ENCODE data around the gene PLXDC2.

PLXDC2 gene

DNA sequence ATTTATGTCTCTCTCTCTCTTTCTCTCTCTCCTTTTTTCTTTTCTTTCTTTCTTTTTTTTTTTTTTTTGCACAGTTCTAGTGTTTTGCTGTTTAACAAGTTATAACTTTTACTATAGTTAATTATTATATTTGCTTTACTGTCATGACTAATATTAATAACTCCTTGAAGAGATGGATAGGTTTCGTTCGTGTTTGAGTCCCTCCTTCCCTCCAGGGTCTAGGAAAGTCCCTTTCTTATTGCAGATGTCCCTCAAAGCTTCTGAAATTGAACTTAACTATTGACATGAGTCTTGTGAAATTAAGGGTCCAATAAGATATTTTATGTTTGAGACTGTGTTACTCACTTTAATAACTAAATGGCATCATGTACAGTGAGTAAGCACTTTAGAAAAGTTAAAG is 131.4 kb downstream of the PLXDC2 start:
- no peak for DNase-seq
- in situ Hi-C loops (cut with HindIII; ENCODE audit: low pct_ligation_motif_present, low sequenced_read_pairs): no loop called here
- TF ChIP-seq, protein P1, sequence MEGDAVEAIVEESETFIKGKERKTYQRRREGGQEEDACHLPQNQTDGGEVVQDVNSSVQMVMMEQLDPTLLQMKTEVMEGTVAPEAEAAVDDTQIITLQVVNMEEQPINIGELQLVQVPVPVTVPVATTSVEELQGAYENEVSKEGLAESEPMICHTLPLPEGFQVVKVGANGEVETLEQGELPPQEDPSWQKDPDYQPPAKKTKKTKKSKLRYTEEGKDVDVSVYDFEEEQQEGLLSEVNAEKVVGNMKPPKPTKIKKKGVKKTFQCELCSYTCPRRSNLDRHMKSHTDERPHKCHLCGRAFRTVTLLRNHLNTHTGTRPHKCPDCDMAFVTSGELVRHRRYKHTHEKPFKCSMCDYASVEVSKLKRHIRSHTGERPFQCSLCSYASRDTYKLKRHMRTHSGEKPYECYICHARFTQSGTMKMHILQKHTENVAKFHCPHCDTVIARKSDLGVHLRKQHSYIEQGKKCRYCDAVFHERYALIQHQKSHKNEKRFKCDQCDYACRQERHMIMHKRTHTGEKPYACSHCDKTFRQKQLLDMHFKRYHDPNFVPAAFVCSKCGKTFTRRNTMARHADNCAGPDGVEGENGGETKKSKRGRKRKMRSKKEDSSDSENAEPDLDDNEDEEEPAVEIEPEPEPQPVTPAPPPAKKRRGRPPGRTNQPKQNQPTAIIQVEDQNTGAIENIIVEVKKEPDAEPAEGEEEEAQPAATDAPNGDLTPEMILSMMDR (IDR thresholded peaks at IDR 0.05; ENCODE audit: low read depth, low read length, missing control alignments): no peak

DNA sequence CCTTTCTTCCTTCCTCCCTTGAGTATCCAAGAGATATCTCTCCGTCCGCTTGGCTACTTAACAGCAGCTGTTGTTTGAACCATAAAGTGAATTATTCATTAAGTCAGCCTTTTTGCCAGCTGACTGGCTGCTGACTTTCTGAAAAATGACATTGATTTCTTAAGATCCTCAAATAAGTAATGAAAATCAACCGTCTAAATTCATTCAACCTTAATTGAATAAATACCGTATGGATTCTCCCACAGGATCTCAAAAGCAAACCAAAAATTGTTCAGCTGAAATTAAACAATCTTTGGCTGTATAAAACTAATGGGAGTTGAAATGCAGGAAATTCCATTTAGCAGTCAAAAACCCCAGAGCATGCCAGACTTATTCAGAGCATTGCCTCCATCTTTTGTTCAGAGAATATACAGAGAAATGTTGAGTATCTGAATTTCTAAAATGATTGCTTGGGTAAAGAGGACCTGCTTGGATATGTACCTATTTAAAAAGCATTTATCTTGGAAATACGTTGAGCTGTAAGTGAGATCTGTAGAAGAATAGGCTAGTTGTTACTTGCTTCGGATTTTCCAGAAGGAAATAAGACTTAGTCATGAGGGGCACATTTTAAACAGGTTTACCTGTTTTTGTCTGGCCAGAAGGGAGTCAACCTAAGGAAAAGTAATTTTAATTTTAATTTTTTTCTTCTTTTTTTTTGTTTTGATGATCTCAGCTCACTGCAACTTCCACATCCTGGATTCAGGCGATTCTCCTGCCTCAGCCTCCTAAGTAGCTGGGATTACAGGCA is 136.2 kb downstream of the PLXDC2 start:
- TF ChIP-seq, protein P1 (IDR thresholded peaks at IDR 0.05; ENCODE audit: low read depth, low read length, missing control alignments): no peak
- Histone ChIP-seq H3K4me3 (ENCODE audit: low read depth, low read length) (no peak overlapping the region), H3K27me3 (replicated peaks) (no peaks in the 10 kb centered on the region), H3K27ac (no peak overlapping the region), H3K36me3 (replicated peaks) (no peaks in the 10 kb centered on the region)
- no peak for DNase-seq
- in situ Hi-C loops (cut with HindIII; ENCODE audit: low pct_ligation_motif_present, low sequenced_read_pairs): no loop called here

More for the DNA sequence above, 131.4 kb downstream of the PLXDC2 start:
- Histone ChIP-seq H3K27me3 (replicated peaks) (no peaks in the 10 kb centered on the region), H3K4me3 (ENCODE audit: low read depth, low read length) (no peak overlapping the region), H3K27ac (no peak overlapping the region), H3K36me3 (replicated peaks) (no peaks in the 10 kb centered on the region)

DNA sequence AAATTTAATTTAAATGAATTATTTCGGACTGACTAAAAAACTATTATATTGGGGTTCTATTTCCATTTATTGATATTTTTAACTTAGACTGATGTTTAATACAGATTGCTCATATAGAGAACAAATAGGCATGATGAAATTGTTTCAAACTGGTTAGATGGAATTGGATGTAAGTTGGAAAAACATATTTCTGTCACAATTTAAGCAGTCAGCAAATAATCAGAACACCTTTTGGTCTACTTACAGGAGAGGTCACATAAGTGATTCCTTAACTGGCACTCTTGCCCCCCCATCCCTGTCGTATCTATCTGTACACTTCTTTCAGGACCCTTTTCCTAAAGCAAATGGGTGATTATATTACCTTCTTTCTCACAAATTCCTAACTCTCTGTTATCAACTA is 138.4 kb downstream of the PLXDC2 start:
- no peak for DNase-seq
- in situ Hi-C loops (cut with HindIII; ENCODE audit: low pct_ligation_motif_present, low sequenced_read_pairs): no loop called here
- Histone ChIP-seq H3K27ac (no peak overlapping the region), H3K4me3 (ENCODE audit: low read depth, low read length) (no peak overlapping the region), H3K36me3 (replicated peaks) (no peaks in the 10 kb centered on the region), H3K27me3 (replicated peaks) (no peaks in the 10 kb centered on the region)
- TF ChIP-seq, protein P1 (IDR thresholded peaks at IDR 0.05; ENCODE audit: low read depth, low read length, missing control alignments): no peak

DNA sequence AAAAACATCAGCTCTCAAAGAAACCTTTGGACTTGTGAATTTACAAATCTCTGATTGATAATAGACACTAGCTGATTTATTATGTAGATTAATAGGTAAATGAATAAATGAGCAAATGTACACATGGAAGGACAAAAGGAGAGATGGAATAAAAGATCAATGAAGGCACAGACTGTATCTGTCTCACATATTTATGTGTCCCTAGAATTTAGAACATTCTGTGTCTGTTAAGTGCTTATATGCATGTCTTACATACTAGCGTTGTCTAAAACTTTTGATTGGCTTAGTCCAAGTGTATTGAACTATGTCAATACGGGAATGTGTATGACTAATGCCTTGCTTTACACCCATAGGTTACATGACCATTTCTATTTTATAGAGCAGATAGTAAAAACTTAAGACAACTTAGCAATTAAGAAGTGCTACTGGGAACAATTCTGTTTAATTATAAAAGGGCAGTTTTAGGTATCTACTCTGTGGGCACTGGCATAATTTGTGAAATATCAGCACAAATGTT is 140.3 kb downstream of the PLXDC2 start:
- DNase-seq: no peak
- in situ Hi-C loops (cut with HindIII; ENCODE audit: low pct_ligation_motif_present, low sequenced_read_pairs): no loop called here
- TF ChIP-seq, protein P1 (IDR thresholded peaks at IDR 0.05; ENCODE audit: low read depth, low read length, missing control alignments): no peak

DNA sequence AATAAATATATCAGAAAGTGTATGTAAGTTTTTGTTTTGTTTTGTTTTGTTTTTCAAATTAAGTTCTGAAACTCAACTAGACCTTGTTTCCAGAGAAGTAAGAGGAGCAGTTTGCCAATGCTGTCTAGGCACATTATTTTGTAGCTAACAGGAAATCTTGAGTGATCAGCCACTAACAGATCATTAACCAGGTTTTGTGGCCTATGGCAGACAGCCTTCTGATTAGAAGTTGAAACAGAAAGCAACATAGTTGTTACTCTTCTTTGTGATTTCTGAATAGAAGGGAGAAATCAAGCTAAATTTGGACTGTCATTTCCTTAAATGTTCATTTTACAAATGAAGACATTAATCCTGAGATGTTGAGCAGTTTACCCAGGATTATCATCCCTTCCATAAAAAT is 142.6 kb downstream of the PLXDC2 start:
- no peak overlapping the region for H3K27ac ChIP-seq
- H3K36me3 ChIP-seq (replicated peaks): no peaks in the 10 kb centered on the region
- no peak overlapping the region for H3K4me3 ChIP-seq (ENCODE audit: low read depth, low read length)
- DNase-seq: no peak
- in situ Hi-C loops (cut with HindIII; ENCODE audit: low pct_ligation_motif_present, low sequenced_read_pairs): no loop called here
- H3K27me3 ChIP-seq (replicated peaks): no peaks in the 10 kb centered on the region
- TF ChIP-seq, protein P1 (IDR thresholded peaks at IDR 0.05; ENCODE audit: low read depth, low read length, missing control alignments): no peak

More for the DNA sequence above, 140.3 kb downstream of the PLXDC2 start:
- H3K4me3 ChIP-seq (ENCODE audit: low read depth, low read length): no peak overlapping the region
- H3K36me3 ChIP-seq (replicated peaks): no peaks in the 10 kb centered on the region
- no peak overlapping the region for H3K27ac ChIP-seq
- H3K27me3 ChIP-seq (replicated peaks): no peaks in the 10 kb centered on the region
